Measurements from ENCODE around the gene HDAC5.
A peak's percentile ranks its signal among the peaks of the same experiment; 100 is the strongest.
"Not testable (repeated sequence)": the region's sequence is repeated elsewhere in the genome, so short reads cannot be mapped to it uniquely, and the experiment has no call there.

HDAC5 gene

GRCh38 chr17:44123356-44124117, at the start of gene HDAC5:
Gene HDAC5, minus strand, starts transcription at chr17:44123641. Its CDS starts 6,126 bp downstream, at chr17:44117515.
- peaks cover 43% of the 10 kb centered on the region for H3K4me1 Mint-ChIP-seq
- H3K36me3 Mint-ChIP-seq, result no peaks in the 10 kb centered on the region
- no peaks in the 10 kb centered on the region for H3K9me3 Mint-ChIP-seq
- no peaks in the 10 kb centered on the region for H3K27me3 Mint-ChIP-seq
- peak within 1 kb of the TSS; percentile 97 for H3K27ac Mint-ChIP-seq
- H3K4me3 Mint-ChIP-seq, result peak within 1 kb of the TSS; percentile 91

- Mint-ChIP-seq H3K36me3 (no peaks in the 10 kb centered on the region), H3K27ac (no peak overlapping the region), H3K27me3 (no peaks in the 10 kb centered on the region), H3K9me3 (no peaks in the 10 kb centered on the region), H3K4me1 (peaks cover 12% of the 10 kb centered on the region), H3K4me3 (no peak overlapping the region)
These were observed 48.6 kb upstream of the HDAC5 start for GRCh38 chr17:44171931-44172455.

GRCh38 chr17:44170499-44171201, 47.2 kb upstream of the HDAC5 start, which contains the start of gene ASB16:
Gene ASB16, plus strand, starts transcription at chr17:44170704. Its CDS starts 86 bp downstream, at chr17:44170790.
- no peaks in the 10 kb centered on the region for H3K9me3 Mint-ChIP-seq
- no peak within 1 kb of the TSS for H3K27ac Mint-ChIP-seq
- H3K27me3 Mint-ChIP-seq, result no peaks in the 10 kb centered on the region
- H3K36me3 Mint-ChIP-seq, result no peaks in the 10 kb centered on the region
- H3K4me3 Mint-ChIP-seq, result no peak within 1 kb of the TSS
- peaks cover 12% of the 10 kb centered on the region for H3K4me1 Mint-ChIP-seq

GRCh38 chr17:44170135-44170498, 46.7 kb upstream of the HDAC5 start:
- Mint-ChIP-seq H3K36me3 (no peaks in the 10 kb centered on the region), H3K27me3 (no peaks in the 10 kb centered on the region), H3K4me3 (no peak overlapping the region), H3K9me3 (no peaks in the 10 kb centered on the region), H3K4me1 (peaks cover 12% of the 10 kb centered on the region), H3K27ac (no peak overlapping the region)

- Mint-ChIP-seq H3K36me3 (no peaks in the 10 kb centered on the region), H3K27me3 (no peaks in the 10 kb centered on the region), H3K27ac (no peak overlapping the region), H3K9me3 (no peaks in the 10 kb centered on the region), H3K4me3 (no peak overlapping the region), H3K4me1 (peaks cover 12% of the 10 kb centered on the region)
These were observed 43.9 kb upstream of the HDAC5 start for GRCh38 chr17:44167181-44167861.

- Mint-ChIP-seq H3K36me3 (no peaks in the 10 kb centered on the region), H3K9me3 (no peaks in the 10 kb centered on the region), H3K4me1 (peaks cover 12% of the 10 kb centered on the region), H3K27me3 (no peaks in the 10 kb centered on the region), H3K27ac (no peak overlapping the region), H3K4me3 (no peak overlapping the region)
These were observed 41.0 kb upstream of the HDAC5 start for GRCh38 chr17:44164476-44164875.

- Mint-ChIP-seq H3K4me1 (no peaks in the 10 kb centered on the region), H3K4me3 (no peak overlapping the region), H3K36me3 (no peaks in the 10 kb centered on the region), H3K9me3 (no peaks in the 10 kb centered on the region), H3K27me3 (no peaks in the 10 kb centered on the region), H3K27ac (no peak overlapping the region)
These were observed 36.2 kb upstream of the HDAC5 start for GRCh38 chr17:44159519-44160210.

GRCh38 chr17:44155488-44155887, 32.0 kb upstream of the HDAC5 start:
- Mint-ChIP-seq H3K27ac (no peak overlapping the region), H3K27me3 (no peaks in the 10 kb centered on the region), H3K36me3 (no peaks in the 10 kb centered on the region)

GRCh38 chr17:44152875-44153274, 29.4 kb upstream of the HDAC5 start:
- H3K36me3 Mint-ChIP-seq, result no peaks in the 10 kb centered on the region

More at GRCh38 chr17:44155488-44155887, 32.0 kb upstream of the HDAC5 start:
- Mint-ChIP-seq H3K4me3 (no peak overlapping the region), H3K4me1 (no peaks in the 10 kb centered on the region), H3K9me3 (no peaks in the 10 kb centered on the region)

GRCh38 chr17:44149750-44150329, 26.4 kb upstream of the HDAC5 start:
- Mint-ChIP-seq H3K9me3 (no peaks in the 10 kb centered on the region), H3K36me3 (no peaks in the 10 kb centered on the region), H3K4me3 (no peak overlapping the region), H3K4me1 (no peaks in the 10 kb centered on the region), H3K27me3 (no peaks in the 10 kb centered on the region), H3K27ac (no peak overlapping the region)

More at GRCh38 chr17:44152875-44153274, 29.4 kb upstream of the HDAC5 start:
- Mint-ChIP-seq H3K4me3 (no peak overlapping the region), H3K27me3 (no peaks in the 10 kb centered on the region), H3K27ac (no peak overlapping the region), H3K4me1 (no peaks in the 10 kb centered on the region), H3K9me3 (no peaks in the 10 kb centered on the region)

- not testable (repeated sequence) for H3K4me3 Mint-ChIP-seq, H3K9me3 Mint-ChIP-seq, H3K27ac Mint-ChIP-seq, H3K4me1 Mint-ChIP-seq, H3K36me3 Mint-ChIP-seq, H3K27me3 Mint-ChIP-seq
These were observed 25.6 kb upstream of the HDAC5 start for GRCh38 chr17:44149066-44149465.

GRCh38 chr17:44147812-44148211, 24.4 kb upstream of the HDAC5 start:
- no peak overlapping the region for H3K27ac Mint-ChIP-seq
- H3K27me3 Mint-ChIP-seq, result no peaks in the 10 kb centered on the region
- H3K4me3 Mint-ChIP-seq, result no peak overlapping the region
- no peaks in the 10 kb centered on the region for H3K4me1 Mint-ChIP-seq
- no peaks in the 10 kb centered on the region for H3K9me3 Mint-ChIP-seq
- H3K36me3 Mint-ChIP-seq, result no peaks in the 10 kb centered on the region

- Mint-ChIP-seq H3K9me3 (no peaks in the 10 kb centered on the region), H3K4me1 (no peaks in the 10 kb centered on the region), H3K27me3 (no peaks in the 10 kb centered on the region), H3K4me3 (no peak overlapping the region), H3K36me3 (no peaks in the 10 kb centered on the region), H3K27ac (no peak overlapping the region)
These were observed 23.2 kb upstream of the HDAC5 start for GRCh38 chr17:44146375-44147346.
